H4 (cell line): ENCODE measurements around the gene KLRD1. TPM values are rescaled to one million over a fixed set of nuclear protein-coding genes. Genes with fewer than 3 reads are reported as not detected.
"Not testable (repeated sequence)": the region's sequence is repeated elsewhere in the genome, so short reads cannot be mapped to it uniquely, and the experiment has no call there.

ENCODE experiments used
- DNase-seq: peaks from one replicate; pipeline ENCODE4 v3.0.0-alpha.2; 2015; ENCODE audit warnings: low spot score
- total RNA-seq: library from RNA; depleted of rRNA; stranded (reverse); fragments of >200 nt; shearing (Covaris generic); gene quantifications from 2 replicates; pipeline ENCODE4 v1.2.3, GENCODE V29; 2014; rRNA removed

Gene KLRD1, protein sequence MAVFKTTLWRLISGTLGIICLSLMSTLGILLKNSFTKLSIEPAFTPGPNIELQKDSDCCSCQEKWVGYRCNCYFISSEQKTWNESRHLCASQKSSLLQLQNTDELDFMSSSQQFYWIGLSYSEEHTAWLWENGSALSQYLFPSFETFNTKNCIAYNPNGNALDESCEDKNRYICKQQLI
- 0.77 and 6.7 TPM in 2 replicates for total RNA-seq

- DNase-seq, result no peak
Observed at GRCh38 chr12:10307630-10308029, at the start of gene KLRD1. Gene KLRD1, plus strand, starts transcription at chr12:10307870. Its CDS starts 208 bp downstream, at chr12:10308078.

DNA sequence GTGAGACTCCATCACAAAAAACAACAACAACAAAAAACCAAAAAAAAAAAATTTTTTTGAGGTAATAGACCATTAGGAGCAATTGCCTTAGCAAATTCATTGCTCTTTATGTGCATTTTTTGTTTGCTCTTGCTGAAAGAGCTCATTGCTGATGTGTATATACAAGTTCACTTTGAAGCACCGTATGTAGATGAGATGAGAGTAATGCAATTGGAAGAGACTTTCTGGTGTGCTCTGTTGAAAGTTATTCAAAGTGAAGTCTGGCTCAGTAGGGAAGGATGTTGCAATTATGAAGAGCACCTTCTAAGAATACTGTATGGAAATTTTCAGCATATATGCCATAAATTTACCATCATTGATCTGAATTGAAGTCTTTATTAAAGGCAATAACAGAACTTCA is 46.7 kb upstream of the KLRD1 start:
- DNase-seq, result no peak

GRCh38 chr12:10268037-10268436 is 39.6 kb upstream of the KLRD1 start:
- no peak for DNase-seq

- no peak for DNase-seq
Observed at GRCh38 chr12:10272467-10272866, 35.2 kb upstream of the KLRD1 start.

GRCh38 chr12:10276774-10277173 is 30.9 kb upstream of the KLRD1 start:
- DNase-seq, result peak; percentile 23

- DNase-seq, result no peak
Observed at GRCh38 chr12:10278104-10278503, 29.6 kb upstream of the KLRD1 start.

DNA sequence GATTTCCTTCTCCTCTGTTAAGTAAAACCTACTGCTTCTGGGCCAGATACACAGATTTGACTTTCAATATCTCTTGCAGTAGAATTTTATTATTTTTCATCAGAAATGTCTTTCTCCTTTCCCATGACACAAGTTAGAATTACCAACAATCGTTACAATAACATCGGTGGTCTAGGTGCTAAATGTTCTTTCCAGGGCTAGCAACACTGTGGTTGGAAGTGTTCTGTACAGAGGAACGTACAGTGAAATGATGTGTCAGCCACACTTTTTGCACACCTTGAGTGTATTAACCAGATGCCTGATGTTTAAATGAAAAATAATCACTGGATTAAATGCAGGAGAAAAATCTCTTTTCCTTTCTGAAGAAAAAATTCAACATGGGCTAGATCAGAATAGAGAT is 27.7 kb upstream of the KLRD1 start:
- DNase-seq, result no peak

DNA sequence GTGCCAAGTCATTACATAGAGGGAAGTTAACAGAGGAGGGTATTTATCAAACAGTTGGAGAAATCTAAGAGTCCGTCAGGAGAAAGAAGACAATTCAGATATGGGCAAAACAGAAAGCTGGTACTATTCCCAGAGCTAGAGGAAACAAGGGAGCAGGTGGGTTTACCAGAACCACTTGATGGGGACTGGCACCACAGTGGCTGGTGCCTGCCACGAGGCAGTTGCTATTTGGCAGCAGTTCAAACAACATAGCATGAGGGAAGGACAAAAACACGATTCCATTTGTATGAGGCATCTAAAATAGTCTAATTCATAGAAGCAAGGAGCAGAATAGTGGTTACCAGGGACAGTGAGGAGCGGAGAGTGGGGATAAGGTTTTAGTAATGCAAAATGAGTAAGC is 24.6 kb upstream of the KLRD1 start:
- DNase-seq, result no peak

DNA sequence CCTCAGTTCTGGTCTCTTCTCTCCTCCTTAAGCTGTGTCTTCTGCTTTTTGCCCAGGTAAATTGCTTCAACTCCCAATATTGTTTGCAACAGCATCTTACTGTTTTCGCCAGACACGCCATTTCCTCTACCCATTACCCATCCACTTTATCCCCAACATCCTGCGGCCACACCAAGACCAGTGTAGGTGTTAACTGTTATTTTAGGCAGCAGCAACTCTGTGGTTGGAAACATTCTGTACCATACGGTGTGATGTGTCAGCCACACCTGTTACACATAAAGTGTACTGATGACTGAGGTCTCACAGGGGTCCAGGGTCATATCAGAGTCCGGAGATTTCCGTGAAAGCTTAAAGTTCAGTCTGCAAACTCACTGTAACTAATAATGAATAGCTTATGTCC is 21.8 kb upstream of the KLRD1 start:
- no peak for DNase-seq

DNA sequence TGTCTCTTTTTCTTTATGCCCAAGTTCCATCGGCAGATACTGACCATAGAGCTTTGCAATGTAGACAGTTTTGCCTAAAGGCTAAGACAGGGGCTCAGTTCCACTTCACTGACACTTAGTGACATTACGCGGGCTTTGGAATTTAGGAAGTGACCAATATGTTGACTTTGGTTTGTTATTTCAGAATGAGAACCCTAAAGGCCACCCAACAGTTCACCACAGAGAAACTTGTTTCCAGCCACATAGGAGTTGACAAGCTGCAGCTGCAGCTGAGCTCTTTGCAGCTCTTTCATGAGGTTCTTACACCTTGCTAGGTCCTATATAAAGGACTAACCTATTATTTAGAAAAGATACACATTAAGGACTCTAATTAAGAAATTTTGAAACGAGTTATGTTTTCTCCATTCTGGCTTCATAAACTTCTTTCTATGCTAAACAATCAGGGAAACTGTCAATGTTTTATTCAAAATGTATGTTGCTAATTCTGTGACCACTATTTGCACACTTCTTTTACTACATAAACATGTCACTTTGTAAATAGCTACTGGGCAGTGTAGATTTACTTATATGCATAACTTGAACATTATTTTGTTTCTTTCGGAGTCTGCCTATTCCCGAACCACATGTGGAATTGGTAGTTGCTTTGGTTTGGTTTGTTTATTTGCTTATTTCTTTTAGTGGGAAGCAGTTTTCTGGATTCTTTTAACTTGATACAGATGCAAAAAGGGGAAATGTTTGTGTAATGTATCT is 18.5 kb upstream of the KLRD1 start:
- DNase-seq, result no peak

- DNase-seq, result no peak
Observed at GRCh38 chr12:10291030-10291429, 16.6 kb upstream of the KLRD1 start.

DNA sequence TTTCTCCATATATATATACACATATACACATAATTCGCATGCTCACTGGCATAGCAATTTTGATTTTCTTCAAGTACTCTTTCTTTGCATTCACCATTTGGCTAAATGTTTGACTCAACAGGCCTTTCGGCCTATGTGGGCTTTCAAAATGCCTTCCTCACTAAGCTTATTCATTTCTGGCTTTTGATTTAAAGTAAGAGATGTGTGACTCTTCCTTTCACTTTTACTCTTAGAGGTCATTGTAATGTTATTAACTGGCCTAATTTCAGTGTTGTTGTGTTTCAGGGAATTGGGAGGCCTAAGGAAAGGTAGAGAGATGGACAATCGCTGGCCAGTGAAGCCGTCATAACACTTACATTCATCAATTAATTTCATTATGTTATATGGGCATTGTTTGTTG is 14.5 kb upstream of the KLRD1 start:
- DNase-seq, result no peak

DNA sequence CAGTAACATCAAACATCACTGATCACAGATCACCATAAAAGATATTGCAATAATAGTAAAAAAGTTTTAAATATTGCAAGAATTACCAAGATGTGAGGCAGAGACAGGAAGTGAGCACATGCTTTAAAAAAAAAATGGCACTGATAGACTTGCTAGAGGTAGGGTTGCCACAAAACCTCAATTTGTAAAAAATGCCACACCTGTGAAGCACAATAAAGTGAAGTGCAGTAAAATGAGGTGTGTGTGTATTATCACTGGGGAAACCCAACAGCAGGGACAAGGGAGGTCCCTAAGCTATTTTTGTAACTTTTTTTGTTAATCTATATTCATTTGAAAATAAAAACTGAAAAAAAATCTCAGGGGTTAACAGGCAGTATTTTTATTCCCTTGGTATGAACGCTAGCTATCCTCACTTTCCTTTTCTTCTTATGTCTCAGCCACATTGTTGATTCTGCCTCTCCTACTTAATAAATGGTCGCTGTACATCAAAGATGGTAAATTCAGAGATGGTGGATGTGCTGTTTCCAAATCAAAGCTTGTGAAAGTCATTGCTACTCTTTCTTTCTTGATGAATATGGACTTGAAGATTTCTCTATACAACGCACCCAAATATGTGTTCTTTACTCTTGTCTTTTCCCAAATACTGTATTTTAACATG is 14.0 kb upstream of the KLRD1 start:
- no peak for DNase-seq

DNA sequence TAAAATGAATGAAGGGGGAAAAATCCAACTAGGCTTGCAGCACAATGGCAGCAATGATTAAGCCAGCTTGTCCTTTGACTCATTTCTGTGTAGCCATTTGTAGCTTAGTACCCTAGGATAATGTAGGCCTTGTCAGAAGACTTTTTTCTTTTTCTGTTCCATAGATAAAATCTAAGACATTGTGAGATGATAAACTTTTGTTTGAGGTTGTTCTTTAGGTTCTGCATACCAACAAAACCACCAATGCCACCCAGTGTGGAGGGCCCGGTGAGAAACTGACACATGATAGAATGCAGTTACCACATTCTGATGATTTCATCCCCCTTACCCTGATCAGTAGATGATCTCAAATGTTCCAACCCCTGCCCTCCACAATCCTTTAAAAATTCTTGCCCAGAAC is 6.6 kb upstream of the KLRD1 start:
- peak; percentile 78 for DNase-seq

DNA sequence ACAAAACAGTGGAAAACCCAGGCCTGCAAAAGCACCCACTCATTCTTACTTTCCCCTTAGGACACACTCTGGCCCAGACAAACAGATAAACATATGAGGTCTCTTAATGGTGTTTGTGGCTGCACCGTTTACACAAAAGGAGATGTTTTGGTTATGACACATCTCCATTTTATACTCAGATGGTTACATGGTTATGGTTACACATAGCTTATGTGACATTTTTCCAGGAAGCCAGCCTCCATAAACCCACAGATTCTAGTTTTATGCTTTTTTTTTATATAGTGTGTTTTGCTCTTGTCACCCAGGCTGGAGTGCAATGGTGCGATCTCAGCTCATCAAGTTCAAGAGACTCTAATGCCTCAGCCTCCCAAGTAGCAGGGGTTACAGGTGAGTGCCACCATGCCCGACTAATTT is 3.5 kb upstream of the KLRD1 start:
- peak; percentile 99 for DNase-seq

DNA sequence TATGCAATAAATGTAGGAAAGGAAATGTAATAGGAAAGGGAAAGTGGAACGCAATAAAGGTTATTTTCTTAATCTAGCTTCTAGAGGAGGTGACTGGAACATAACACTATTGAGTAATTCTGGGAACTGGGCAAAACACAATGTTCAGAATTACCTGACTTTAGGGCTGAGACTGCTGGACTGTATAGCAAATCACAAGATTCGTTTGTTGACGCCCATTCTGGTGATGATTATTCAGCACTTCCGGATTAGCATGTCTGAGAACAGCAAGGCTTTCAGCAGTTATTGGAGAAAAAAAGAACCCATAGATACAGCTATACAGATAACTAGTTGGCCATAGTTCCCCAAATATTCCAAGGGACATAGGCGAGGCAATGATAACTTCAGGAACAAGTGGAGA is 2.3 kb upstream of the KLRD1 start:
- no peak for DNase-seq

GRCh38 chr12:10310926-10311720 is 3.5 kb downstream of the KLRD1 start:
- no peak for DNase-seq

DNA sequence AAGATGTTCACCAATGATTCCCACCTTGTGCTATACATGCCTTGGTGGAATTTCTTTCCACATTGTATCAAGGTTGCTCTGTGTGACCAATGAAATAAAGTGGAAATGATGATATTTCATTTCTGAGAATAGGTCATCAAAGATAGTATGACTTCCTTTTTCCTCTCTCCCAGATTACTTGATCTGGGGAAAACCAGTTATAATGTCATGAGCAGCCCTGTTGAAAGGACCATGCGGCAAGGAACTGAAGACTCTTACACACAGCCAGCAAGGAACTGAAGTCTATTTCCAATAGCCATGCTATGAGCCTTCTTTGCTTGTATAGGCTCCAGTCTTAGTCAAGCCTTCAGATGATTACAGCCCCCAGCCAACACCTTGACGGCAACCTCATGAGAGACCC is 11.7 kb downstream of the KLRD1 start:
- no peak for DNase-seq

DNA sequence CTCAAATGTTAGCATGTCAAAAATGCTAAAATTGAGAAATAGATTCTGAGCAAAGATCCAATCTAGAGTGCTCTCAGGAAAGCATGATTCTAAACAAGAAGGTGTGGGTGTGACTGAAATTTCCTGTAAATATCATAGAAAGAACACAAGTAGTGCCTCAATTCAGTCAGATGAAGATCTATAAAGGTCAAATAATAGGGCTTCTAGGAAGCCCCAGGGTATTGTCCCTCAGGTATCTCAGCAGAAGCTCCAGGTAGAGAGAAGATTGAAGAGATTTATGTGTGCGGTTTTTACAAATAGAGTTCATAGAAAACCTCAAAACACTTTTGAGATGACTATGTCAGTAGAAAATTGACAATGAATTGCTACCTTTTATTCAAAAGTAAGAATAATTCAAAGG is 13.0 kb downstream of the KLRD1 start:
- no peak for DNase-seq

GRCh38 chr12:10328691-10329090 is 21.0 kb downstream of the KLRD1 start:
- DNase-seq, result not testable (repeated sequence)

- peak; percentile 76 for DNase-seq
Observed at GRCh38 chr12:10331642-10332239, 24.1 kb downstream of the KLRD1 start.

GRCh38 chr12:10336196-10336595 is 28.5 kb downstream of the KLRD1 start:
- DNase-seq, result not testable (repeated sequence)
